EL (cell line): ENCODE data around the gene RAB26.

Source experiments
- DNase-seq: peaks from one replicate; pipeline ENCODE4 v3.0.0-alpha.2; 2016

Gene RAB26

DNA sequence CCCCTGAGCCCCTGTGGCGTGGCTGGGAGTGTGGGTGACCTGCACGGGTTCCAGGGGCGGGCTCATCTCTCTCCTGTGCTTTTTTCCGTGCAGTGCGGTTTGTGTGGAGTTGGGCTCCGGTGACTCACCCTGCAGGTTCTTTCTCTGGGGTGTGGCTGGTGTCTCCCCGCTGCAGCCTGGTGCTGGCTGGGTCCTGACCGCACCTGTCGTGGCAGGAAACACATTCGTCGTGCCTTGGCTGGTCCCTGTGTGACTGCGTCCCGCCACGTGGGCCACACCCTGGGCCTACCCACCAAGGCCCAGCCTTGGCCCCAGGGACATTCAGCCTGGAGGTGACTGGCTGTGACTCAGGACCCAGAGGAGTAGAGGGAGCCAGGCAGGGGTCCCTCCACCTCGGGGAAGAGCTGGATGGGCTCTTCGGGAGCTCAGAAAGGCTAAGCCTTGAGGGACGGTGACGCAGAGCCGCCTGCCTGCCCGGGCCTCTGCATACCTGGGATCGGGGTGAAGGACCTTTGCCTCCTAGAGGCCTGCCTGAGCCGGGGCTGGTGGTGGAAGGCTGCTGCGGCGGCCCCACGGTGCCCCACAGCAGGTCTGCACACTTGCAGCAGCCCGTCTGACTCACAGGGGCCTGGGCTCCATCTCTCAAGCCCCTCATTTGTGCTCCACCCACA lies 14.9 kb downstream of the RAB26 start:
- no peak for DNase-seq

DNA sequence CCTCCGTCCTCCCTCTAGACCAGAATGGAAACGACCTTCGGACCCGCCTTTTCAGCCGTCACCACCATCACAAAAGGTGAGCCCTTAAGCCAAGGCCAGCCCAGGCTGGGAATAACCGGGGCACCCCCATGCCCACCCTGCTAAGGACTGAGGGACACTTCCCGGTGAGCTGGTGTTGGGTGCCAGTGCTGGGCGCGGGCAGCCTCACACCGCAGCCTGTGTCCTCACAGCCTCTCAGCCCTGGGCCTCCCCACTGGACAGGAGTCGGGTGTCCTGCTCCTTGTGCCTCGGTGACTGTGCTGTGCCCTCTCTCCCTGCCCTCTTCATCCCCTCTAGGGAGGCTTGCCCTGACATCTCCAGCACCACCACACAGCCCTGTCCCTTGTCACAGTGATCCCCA lies 17.4 kb downstream of the RAB26 start:
- DNase-seq = no peak

- no peak for DNase-seq
These were observed 18.0 kb downstream of the RAB26 start for GRCh38 chr16:2166263-2167067.

GRCh38 chr16:2167068-2167638 lies 18.7 kb downstream of the RAB26 start:
- DNase-seq = no peak

- DNase-seq = no peak
These were observed 21.7 kb downstream of the RAB26 start for GRCh38 chr16:2170080-2170479.

- no peak for DNase-seq
These were observed 22.4 kb downstream of the RAB26 start for GRCh38 chr16:2170587-2171435.

GRCh38 chr16:2171601-2172178 lies 23.3 kb downstream of the RAB26 start:
- no peak for DNase-seq

GRCh38 chr16:2172688-2173335 lies 24.4 kb downstream of the RAB26 start:
- no peak for DNase-seq

GRCh38 chr16:2173366-2173765 lies 24.9 kb downstream of the RAB26 start:
- DNase-seq = no peak

- no peak for DNase-seq
These were observed 25.5 kb downstream of the RAB26 start for GRCh38 chr16:2173916-2174315.

- no peak for DNase-seq
These were observed 26.1 kb downstream of the RAB26 start for GRCh38 chr16:2174396-2175131.

GRCh38 chr16:2175454-2175853 lies 27.0 kb downstream of the RAB26 start:
- DNase-seq = no peak

DNA sequence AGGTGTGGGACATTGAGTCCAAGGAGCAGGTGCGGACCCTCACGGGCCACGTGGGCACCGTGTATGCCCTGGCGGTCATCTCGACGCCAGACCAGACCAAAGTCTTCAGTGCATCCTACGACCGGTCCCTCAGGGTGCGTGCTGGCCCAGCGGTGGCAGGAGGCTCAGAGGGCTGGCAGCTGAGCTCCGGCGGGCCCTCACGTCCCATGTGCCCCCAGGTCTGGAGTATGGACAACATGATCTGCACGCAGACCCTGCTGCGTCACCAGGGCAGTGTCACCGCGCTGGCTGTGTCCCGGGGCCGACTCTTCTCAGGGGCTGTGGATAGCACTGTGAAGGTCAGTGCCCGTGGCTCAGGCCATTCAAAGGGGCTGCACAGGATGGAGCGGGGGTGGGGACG lies 27.6 kb downstream of the RAB26 start:
- DNase-seq = no peak

- DNase-seq = no peak
These were observed 28.7 kb downstream of the RAB26 start for GRCh38 chr16:2177101-2177500.

- DNase-seq = no peak
These were observed 29.1 kb downstream of the RAB26 start for GRCh38 chr16:2177561-2177960.

- no peak for DNase-seq
These were observed 30.1 kb downstream of the RAB26 start for GRCh38 chr16:2178321-2179106.

- no peak for DNase-seq
These were observed 30.7 kb downstream of the RAB26 start for GRCh38 chr16:2179107-2179501.

DNA sequence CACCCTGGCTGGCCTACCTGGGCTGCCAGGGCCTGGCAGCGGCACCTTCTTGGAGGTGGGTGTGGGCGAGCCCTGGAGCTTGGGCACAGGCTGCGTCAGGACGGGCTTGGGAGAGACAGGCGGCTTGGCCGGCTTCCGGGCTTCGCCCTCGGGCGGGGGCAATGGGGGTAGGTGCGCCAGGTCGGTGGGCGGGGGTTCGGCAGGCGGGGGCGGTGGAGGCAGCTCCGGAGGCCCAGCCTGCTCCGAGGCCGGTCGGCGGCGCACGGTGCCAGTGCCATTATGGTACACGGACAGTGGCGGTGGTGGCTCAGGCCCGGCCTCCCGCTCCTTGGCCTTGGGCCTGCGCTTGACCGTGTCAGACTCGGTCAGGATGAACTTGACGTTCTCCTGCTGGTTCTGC lies 31.2 kb downstream of the RAB26 start:
- DNase-seq = no peak

- DNase-seq = no peak
These were observed 32.0 kb downstream of the RAB26 start for GRCh38 chr16:2180461-2180860.
